Stimulated activated CD4-positive, alpha-beta T cell treated with anti-CD3 and anti-CD28 coated beads, Interleukin-1b, Interleukin-23, amount 100 ng/mL, for 48 hours (primary cell): ENCODE measurements around the gene KLHL25.
A peak's percentile ranks its signal among the peaks of the same experiment; 100 is the strongest.
"Not testable (repeated sequence)": the region's sequence is repeated elsewhere in the genome, so short reads cannot be mapped to it uniquely, and the experiment has no call there.

Experiments
- DNase-seq: peaks from one replicate; pipeline ENCODE4 v3.0.0-alpha.2; 2020

Gene KLHL25

DNA sequence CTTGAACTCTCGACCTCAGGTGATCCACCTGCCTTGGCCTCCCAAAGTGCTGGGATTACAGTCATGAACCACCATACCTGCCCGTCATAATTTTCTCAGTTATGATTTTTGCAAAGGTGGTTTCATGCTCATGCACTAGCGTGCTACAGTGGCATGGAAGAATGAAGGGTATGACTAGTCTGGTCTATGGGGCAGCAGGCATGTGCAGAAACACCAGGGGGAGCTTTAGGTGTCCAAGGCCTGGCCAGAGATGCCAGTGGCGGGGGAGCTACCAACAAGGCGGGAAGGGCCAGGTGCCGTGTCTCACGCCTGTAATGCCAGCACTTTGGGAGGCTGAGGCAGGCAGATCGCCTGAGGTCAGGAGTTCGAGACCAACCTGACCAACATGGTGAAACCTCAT lies 7.9 kb upstream of the KLHL25 start:
- not testable (repeated sequence) for DNase-seq

DNA sequence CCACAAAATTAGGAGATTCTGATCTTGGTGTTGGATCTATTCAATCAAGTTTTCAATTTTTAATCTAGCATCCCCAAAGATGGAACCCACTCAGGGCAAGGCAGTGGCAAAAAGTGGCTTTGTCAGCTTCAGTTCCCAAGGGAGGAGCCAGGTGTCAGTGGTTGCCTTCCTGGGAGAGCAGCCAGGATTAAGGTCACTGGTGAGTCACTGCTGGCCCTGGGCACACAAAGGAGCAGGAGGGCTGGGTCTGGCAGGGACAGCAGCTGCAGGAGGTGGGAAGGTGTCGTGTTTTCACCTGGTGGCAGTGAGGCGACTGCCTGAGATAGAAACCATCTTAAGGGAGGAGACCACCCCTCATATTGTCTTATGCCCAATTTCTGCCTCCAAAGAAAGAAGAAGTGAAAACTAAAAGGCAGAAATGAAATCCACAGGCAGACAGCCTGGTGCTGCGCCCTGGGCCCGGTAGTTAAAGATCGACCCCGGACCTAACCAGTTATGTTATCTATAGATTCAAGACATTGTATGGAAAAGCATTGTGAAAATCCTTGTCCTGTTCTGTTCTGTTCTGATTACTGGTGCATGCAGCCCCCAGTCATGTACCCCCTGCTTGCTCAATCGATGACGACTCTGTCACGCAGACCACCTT lies 5.9 kb upstream of the KLHL25 start:
- no peak for DNase-seq

DNA sequence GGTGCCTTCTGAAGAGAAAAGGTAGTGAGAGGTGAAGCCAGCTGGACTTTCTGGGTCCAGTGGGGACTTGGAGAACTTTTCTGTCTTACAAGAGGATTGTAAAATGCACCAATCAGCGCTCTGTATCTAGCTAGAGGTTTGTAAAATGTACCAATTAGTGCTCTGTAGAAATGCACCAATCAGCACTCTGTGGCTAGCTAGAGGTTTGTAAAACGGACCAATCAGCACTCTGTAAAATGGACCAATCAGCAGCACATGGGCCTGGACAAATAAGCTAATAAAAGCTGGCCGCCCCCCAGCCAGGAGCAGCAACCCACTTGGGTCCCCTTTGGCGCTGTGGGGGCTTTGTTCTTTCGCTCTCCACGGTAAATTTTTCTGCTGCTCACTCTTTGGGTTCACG lies 1.6 kb upstream of the KLHL25 start:
- not testable (repeated sequence) for DNase-seq

DNA sequence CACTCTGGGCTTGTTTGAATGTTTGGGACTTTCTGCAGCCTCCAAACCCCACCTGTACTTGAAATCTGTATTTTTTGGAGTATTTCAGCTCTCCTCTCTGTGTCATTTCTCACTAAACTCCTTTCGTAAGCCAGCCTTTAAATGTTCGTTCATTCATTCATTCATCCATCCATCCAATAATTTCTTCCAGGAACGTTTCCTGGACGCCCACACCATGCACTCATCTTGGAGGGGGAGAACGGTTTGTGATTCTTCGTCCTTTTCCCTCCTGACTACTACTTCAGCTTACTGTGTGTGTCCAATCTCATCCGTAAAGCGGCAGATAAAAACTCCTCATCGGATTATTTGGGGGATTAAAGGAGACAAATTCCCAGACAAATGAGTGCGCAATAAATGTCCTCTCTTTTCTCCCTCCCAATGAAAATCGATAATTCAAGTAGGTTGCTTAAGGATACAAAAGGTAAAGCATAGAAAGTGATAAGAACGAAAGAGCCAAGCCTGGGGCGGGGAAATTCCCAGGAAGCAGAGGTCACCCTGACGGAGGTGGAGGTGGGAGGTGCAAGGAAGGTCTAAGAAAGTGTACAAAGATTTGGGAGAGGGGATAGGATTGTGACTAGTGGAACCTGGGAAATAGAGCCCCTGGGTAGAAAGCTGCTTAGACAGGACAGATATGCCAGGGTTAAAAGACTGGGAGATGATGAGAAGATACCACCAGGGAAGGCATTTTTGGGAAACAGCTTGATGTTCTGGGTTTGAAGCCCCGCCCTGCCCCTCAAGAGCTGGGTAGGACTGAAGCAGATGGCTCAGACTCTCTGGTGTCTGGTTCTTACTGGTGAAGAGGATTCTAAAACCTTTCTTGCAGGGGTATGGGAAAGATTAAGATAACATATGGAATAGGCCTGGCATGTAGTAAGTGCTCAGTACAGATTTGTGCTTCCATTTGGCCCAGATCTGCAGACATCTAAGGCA lies 896 bp upstream of the KLHL25 start:
- DNase-seq = no peak

DNA sequence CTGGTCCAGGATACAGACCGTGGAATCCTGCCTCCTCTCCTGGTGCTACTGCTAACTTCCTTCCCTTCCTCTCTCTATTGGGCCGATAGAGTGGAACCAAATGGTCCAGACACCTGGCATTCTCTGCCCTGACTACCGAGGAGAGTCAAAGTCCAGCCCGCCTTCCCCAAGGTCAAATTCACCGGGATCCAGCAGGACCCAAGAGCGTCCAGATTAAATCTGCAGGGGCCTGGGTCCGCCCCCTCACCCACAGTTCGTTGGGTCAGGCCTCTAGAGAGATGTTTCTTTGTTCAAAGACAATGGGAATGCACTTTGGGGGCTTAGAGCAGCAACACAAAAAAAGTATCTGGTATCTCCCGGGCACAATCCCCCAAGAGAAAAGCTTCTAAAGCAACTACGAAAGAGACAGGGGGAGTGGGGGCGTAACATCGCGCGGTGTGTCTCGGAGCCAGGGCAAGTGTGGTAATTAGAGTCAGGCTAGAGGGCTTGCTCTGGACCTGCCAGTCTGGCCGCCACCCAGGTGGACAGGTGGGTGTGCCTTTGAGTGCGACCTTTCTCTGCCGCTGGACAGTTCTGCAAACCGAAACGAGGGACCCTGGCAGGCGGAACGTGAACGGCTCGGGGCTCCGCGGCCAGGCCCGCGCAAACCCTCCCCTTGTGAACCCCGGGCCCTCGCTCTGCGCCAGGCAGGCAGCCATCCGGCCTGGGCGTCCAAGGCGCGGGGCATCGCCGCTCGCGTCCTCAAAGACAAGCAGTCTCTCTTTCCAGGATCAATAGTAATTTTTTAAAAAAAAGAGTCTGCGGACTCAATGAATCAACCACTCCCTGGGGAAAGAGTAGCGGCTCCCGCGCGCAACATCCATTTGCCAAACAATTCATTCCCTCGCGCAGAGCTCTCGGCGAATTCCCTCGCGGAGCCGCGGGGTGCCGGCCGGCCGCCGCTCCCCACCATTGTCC lies 806 bp downstream of the KLHL25 start:
- peak; percentile 38 for DNase-seq

DNA sequence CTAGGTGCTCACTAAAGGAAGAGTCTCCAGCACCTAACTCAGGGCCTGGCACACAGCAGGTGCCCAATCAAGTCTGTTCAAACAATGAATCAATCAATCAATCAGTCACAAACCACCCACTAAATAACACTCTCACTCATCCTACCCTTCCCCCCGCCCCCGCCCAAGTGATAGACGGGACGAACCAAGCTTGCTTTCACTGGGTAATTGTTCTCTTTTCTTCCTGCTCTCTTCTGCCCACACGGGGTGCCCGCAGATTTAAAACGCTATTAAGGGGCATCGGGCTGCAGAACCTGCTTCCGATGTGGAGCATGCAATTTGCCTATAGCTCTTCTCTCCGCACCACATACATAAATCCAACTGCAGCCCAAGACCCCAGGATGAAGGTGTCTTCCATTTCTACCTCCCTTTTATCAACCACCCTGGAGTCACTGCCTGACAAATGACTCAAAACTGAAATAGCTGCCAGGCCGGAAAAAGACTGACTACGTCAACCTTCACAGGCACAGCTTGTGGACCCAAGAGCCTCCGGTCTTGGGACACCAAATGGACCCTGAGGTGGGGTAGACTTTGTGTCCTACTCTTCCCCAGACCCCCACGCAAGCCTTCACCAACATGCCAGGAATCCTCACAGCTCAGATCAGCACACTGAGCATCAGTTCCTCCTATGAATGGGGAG lies 1.7 kb downstream of the KLHL25 start:
- DNase-seq = peak; percentile 43

DNA sequence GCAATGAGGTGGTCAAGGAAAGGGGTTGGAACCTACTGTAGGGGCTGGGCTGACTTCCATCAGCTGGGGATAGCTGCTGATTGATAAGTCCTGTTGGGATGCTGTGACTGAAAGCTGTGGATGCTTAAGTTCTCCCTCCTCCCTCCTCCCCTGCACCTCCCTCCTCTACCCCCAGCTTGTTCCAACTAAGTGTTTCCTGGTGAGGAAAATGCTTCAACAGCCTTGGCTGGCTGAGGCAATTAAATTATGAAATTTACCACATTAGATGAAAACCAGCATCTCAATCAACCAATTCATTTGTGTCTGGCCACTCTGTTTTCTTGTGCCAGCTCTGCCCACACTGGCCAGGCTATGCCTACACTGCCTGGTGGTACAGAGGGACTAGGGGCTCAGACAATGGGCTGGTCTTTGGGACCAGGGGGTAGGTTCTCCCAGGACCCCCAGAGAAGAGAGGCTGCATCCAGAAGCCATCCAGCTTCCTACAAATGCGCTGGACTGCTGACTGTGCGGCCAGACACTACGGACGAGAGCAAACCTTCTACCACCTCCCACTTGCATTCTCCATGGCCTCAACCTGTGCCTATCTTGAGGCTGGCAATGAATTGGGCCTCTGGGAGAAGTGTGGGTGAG lies 2.5 kb downstream of the KLHL25 start:
- no peak for DNase-seq

DNA sequence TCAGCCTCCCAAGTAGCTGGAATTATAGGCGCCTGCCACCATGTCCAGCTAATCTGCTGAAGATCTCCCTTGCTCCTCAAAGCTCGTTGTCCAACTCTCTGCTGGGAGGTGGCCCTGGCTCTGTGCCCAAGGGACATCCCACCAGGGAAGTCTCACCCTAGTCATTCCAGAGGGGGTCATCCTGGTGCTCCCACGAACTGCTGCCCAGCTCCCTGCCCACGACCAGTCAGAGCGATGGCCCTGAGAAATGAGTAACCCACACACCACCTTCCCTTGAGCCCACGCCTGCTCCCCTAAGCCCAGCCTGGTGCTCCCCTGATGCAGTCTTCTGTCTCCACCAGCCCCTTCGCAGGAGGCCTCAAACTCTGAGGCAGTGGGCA lies 5.2 kb downstream of the KLHL25 start:
- no peak for DNase-seq

DNA sequence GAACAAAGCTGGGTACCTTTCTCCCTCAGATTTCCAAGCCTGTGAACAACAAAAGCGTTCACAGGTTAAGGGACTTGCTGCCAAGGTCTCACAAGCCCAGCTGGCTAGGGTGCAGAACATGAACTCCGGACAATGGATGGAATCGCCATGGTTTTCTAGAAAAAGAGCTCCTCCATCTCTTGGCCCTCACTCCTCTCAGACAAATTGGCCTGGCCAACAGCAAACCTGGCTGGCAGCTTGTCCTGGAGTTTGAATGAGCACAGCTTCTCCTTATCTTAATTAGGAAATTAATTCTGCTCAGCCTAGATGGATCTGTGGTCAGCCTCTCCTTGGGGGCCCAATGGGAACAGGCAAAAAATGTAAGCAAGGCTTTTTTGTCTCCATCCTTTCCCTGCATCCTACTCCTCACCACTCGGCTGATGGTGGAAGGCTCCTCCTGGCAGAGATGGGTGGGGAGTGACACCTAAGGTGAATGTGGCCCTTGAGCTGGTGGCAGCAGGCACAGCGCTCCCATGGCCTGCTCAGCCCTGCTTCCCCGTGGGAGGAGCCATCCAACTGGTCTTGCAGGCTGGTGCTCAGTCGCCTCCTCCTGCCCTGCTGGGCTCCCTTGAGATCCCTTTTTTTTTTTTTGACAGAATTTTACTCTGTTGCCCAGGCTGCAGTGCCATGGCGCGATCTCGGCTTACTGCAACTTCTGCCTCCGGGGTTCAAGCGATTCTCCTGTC lies 5.8 kb downstream of the KLHL25 start:
- DNase-seq = no peak

DNA sequence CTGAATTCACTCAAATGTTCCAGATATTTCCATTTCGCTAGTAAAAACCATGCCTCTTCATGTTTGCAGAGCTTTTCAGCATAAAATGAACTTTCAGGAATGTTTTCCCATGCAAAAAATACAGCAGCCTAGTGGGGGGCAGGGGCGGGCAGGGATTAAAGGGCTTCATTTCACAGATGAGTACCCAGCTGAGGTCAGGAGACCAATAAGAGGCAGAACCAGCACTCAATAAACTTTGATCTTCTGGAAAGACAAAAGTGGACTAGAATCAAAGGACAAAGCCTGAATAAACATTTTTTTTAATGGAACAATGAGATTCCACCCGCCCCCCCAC lies 8.0 kb downstream of the KLHL25 start:
- DNase-seq = no peak

DNA sequence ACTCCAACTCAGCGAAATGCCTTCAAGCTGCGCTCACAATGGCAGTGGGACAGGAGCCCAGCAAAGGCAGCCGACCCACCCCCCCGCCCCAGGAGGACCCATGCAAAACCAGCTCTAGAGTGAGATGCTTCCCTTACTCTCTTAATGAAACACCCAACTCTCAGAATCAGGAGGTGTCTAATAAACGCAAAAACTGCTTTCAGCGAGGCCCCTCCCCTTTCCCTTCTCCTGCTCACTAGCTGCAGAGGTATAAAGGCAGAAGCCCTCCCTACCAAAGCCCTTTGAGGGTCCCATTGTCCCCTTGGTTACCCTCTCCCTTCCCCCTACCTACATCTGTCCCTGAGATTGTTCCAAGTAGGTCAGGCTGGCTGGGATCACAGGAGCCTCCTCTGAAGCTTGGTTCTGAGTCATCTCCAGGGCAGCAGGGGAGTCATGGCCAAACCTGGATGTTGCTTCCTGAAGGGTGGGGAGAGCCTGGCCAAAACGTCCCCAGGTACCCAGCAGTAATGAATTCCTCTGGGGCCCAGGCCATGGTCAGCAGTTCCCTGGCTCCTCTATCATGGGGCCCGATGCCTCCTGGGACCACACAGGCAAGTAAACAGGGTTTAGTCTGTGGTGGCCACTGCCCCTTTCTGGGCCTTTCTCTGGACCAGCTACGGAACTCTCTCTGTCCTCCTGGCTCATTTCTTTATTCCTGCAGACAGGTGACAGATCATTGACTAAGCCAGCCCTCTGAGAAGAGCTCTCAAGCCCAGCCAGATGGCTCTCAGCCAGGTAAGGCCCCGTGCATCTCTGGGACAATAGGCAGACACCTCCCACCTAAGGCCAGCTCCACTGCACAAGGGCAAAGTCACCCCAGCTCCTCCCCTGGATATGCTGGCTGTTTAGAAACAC lies 8.6 kb downstream of the KLHL25 start:
- no peak for DNase-seq

DNA sequence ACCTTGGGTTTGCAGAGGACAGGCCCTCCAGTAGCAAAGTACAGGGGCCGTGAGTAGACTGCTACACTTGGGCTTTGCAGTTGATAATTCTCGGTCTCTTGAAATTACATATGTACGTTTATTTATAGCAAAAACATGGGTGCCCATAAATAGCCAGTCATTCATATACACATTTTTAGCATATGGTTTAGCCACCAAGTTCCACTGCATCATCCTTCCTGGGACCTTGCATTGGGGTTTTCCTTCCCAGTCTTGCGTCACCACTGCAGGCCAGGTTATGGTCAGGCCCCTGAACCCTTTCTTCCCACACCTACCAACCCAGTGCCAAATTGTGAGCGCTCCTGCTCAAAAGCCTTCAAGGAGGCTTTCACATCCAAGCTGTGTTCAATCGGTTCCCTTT lies 12.7 kb downstream of the KLHL25 start:
- DNase-seq = no peak

DNA sequence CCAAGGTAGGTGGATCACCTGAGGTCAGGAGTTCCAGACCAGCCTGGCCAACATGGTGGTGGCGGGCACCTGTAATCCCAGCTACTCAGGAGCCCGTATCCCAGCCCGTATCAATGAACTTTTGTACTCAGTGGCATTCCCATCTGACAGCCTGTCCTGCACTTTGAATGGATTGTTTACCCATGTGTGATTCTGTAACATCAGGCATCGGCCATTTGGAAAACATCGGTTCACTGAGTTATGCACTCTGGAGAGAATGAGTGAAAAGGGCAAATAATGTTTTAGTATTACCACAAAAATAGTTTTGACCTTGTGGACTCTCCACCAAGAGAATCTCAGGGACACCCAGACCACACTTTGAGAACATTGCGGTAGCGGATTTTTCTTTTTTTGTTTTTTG lies 13.6 kb downstream of the KLHL25 start:
- DNase-seq = no peak

DNA sequence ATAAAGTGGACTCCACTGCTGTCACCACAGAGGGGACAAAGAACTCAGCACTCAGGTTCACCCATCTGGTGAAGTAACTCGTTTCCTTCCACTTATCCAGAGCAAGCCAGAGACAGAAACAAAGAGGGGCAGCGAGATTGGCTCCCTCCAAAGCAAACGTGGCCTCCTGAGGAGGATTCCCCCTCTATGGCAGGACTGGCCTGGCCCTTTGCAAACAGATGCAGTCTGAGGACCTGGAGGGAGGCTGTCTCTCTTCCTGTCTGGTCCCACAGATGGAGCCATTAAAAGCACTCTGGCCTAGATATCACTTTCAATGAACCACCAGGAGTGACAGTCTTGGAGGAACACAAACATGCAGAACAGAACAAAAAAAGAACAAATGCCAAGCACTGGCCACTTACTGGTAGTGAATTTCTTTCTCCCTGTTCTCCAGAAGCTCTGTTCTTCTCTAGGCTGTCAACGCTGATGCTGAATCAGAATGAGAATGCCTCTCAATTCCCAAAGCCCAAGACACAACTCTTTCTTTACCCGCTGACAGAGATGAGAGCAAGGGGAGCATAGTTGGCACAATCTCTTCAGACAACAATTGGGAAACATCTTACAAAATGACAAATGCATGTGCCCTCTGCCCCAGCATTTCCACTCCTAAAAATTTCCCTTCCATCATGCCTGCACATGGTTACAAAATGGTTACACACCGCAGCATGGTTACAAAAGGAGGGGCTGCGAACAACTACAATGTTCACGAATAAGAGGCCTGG lies 14.3 kb downstream of the KLHL25 start:
- no peak for DNase-seq

DNA sequence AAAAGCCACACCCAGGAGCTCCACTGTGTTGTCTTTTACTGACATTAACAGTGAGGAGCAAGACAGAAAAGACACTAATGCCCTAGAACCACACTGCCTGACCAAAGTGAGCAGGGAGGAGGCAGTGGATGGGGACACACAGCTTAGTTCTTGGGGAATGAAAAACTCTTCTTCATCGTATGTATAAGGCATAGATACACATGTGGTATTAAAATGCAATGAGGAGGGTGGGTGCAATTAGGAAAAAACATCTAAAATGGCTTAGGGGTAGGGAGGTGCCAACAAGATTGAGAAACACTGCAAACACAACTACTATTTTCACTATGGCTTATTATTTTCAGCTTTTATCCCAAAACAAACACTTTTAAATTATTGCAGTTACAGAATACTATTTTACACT lies 15.5 kb downstream of the KLHL25 start:
- no peak for DNase-seq

DNA sequence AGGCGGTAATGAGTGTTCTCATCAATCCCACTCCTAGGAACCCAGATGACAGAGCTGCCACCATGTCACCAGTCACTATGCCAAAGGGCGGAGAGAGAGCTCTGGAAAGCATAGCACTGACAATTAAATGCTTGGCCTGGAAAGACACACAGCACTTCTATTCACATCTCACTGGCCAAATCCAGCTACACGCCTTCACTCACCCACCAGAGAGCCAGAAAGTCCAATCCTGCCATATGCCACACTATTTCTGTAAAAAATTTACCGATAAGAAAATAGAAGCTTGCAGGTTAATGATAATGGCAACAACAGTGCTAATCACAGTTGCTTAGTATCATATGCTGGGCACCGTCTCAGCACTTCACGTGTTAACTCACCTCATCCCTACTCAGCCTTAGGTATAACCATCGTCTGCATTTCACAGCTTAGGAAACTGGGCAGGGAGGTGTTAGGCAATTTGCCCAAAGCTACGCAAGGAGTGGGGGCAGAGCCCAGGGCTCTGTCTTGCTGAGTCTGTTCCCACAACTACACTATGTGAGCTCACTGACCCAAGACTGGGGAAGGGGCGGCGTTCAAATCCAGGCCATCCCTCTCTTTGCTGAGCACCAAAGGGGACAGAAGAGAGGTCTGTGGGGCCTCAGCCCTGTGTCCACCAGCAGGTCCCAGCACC lies 16.5 kb downstream of the KLHL25 start:
- no peak for DNase-seq

DNA sequence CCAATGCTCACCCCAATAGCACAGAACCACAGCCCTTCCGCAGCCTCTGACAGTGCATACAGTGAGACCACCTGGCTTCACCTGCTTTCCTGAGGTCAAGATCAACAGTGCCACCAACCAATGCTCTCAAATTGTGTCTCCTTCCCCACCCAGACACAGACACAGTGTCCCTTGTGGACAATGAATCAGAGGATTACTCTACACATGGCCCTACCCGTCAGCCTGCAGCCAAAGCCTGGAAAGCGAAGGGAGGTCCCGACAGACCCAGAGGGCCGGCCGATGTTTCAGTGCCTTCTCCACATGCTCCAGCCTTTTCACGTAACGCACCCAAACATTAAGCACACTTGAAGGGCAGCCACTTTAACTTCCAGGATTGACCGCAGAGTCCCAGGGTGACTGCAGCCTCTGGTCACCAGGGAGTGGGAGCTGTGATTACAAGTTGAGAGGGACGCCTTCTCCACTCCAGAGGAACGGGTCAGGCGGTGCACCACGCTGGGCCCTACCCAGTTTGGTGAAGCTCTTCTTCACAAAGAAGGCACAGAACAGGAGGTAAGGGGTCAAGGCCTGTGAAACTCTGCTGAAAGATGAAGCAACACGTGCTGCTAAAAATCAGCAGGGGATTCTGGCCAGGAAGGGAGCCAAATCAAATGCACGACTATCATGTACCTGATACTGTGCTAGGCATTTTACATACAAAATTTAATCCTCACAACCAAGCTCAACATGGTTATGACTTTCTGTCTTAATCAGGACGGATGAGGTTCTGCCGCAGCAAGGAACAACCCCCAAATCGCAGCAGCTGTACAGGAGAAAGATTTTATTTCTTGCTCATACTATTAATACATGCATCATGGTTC lies 17.2 kb downstream of the KLHL25 start:
- no peak for DNase-seq

DNA sequence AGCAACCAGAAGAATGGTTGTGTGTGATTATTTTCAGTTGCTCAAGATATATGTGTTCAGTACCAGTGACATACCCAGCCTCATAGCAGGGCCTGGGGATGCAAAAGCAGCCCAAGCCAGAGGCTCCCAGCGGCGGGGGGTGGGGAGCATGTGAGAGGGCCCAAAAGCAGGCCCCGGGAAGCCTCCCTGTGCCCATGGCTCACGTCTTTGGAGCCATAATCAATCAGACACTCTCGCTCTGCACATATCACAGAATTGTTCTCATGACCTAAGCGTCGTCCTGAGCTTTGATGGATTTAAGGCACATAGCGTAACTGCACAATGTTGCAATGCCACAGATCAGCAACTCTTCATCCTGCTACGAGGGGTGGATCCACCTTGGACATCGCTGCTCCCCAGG lies 20.8 kb downstream of the KLHL25 start:
- no peak for DNase-seq
